ENCODE results near the gene ST3GAL3.
"Not testable (repeated sequence)": the region's sequence is repeated elsewhere in the genome, so short reads cannot be mapped to it uniquely, and the experiment has no call there.

The ST3GAL3 gene

GRCh38 chr1:43711524-43712386 lies 4.4 kb downstream of the ST3GAL3 start:
- peak; percentile 52 for DNase-seq (ENCODE audit: extremely low read depth, low read depth)
- no peak for TF ChIP-seq CTCF (IDR thresholded peaks at IDR 0.05; ENCODE audit: low read depth, low read length)

- DNase-seq (ENCODE audit: extremely low read depth, low read depth): peak; percentile 35
- no peak for TF ChIP-seq CTCF (IDR thresholded peaks at IDR 0.05; ENCODE audit: low read depth, low read length)
Observed at GRCh38 chr1:43716559-43717281, 9.4 kb downstream of the ST3GAL3 start.

- TF ChIP-seq CTCF (IDR thresholded peaks at IDR 0.05; ENCODE audit: low read depth, low read length): no peak
- peak; percentile 67 for DNase-seq (ENCODE audit: extremely low read depth, low read depth)
Observed at GRCh38 chr1:43719063-43719462, 11.7 kb downstream of the ST3GAL3 start.

GRCh38 chr1:43719670-43720419 lies 12.5 kb downstream of the ST3GAL3 start:
- not testable (repeated sequence) for DNase-seq (ENCODE audit: extremely low read depth, low read depth)

GRCh38 chr1:43722810-43723209 lies 15.5 kb downstream of the ST3GAL3 start:
- no peak for DNase-seq (ENCODE audit: extremely low read depth, low read depth)
- TF ChIP-seq CTCF (IDR thresholded peaks at IDR 0.05; ENCODE audit: low read depth, low read length): no peak

- no peak for TF ChIP-seq CTCF (IDR thresholded peaks at IDR 0.05; ENCODE audit: low read depth, low read length)
- DNase-seq (ENCODE audit: extremely low read depth, low read depth): no peak
Observed at GRCh38 chr1:43729816-43730463, 22.6 kb downstream of the ST3GAL3 start.

GRCh38 chr1:43731867-43732531 lies 24.7 kb downstream of the ST3GAL3 start:
- DNase-seq (ENCODE audit: extremely low read depth, low read depth): no peak
- TF ChIP-seq CTCF (IDR thresholded peaks at IDR 0.05; ENCODE audit: low read depth, low read length): no peak

Data from AG09319 (cell line).